GM12892 (cell line): ENCODE measurements around the gene MYLK.

ENCODE experiments used
- POLR2A ChIP-seq: IDR thresholded peaks from 2 replicates; pipeline ENCODE4 v1.6.1; 2011; ENCODE audit warnings: low read depth, low read length, control low read depth
- POLR2AphosphoS5 ChIP-seq: IDR thresholded peaks from 2 replicates; pipeline ENCODE4 v1.6.1; 2011; ENCODE audit warnings: low read depth, low read length, control low read depth
- TAF1 ChIP-seq: IDR thresholded peaks from 2 replicates; pipeline ENCODE4 v1.6.1; 2011; ENCODE audit warnings: low read depth, mild to moderate bottlenecking, control low read depth, low read length, borderline replicate concordance

DNA sequence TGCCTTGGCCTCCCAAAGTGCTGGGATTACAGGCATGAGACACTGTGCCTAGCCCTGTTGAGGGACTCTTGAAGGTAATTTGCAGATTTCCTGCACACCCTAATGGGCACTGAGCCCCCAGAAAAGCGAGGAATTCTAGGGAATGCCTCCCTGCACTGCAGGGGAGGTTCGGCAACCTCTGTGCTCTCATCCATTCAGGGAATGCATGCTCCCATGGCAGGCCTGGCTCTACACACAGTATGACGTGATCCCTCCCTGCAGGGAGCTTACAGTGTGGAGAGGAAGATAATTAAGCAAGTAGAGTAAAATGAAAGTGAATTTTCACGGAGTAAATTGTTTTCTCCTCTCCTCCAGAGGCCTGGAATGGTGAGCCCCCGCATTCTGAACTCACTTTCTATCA, 166.0 kb downstream of the MYLK start:
- TF ChIP-seq POLR2AphosphoS5 (no peak), TAF1 (no peak), POLR2A (no peak)
